AG09309 (cell line): ENCODE measurements around the gene GLCCI1.

Experiments
- DNase-seq: peaks from one replicate; pipeline ENCODE4 v3.0.0-alpha.2; 2010; ENCODE audit warnings: low read depth
- H3K4me3 ChIP-seq: 2 replicates; pipeline ENCODE4 v1.5.1; 2011; ENCODE audit warnings: mild to moderate bottlenecking, low read depth, low read length, moderate library complexity; ENCODE audit not compliant: control insufficient read depth
- TF ChIP-seq, protein P1 (sequence below): IDR thresholded peaks from 2 replicates; pipeline ENCODE4 v1.5.1; 2011; ENCODE audit warnings: mild to moderate bottlenecking, low read depth, low read length, inconsistent platforms; ENCODE audit not compliant: insufficient read depth, control insufficient read depth; ENCODE audit errors: missing control alignments

GLCCI1 gene

DNA sequence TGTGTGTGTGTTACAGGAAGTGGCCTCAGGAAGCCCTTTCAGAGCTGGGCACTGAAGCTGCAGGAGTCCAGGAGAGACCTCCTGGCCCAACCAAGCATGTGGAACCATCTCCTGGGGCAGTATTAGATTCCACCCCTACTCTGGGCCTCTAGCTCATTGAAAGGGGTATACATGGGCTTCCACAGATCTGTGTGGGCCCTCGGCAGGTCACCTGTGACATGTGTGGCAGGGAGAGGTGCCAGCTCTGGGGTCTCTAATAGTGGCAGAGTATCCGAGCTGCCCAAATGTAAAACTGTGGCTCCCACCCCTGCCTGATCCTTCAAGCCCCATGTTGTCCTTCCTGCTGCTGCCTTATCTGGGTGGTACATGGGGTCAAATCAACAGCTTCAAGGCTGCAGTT, 144.1 kb downstream of the GLCCI1 start:
- TF ChIP-seq, protein P1, sequence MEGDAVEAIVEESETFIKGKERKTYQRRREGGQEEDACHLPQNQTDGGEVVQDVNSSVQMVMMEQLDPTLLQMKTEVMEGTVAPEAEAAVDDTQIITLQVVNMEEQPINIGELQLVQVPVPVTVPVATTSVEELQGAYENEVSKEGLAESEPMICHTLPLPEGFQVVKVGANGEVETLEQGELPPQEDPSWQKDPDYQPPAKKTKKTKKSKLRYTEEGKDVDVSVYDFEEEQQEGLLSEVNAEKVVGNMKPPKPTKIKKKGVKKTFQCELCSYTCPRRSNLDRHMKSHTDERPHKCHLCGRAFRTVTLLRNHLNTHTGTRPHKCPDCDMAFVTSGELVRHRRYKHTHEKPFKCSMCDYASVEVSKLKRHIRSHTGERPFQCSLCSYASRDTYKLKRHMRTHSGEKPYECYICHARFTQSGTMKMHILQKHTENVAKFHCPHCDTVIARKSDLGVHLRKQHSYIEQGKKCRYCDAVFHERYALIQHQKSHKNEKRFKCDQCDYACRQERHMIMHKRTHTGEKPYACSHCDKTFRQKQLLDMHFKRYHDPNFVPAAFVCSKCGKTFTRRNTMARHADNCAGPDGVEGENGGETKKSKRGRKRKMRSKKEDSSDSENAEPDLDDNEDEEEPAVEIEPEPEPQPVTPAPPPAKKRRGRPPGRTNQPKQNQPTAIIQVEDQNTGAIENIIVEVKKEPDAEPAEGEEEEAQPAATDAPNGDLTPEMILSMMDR, result no peak
- H3K4me3 ChIP-seq, result no peak overlapping the region
- DNase-seq, result no peak

DNA sequence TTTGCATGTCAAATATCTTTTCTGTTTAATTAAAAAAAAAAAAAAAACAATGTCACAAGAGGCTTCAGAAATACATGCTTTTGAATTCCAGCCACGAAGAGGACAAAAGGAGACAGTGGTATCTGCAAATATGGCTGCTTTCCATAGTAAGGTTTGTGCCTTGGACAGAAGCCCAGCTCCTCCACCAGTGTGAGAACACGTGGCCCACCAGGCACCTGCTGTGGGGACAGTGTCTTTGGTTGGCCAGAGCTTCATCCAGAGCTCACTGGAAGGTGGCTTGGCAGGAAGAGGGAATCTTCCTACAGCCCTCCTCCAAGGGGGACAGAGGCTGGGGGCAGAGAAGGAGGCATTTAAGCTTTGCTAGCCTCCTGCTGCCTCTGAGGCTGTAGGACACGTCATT, 144.6 kb downstream of the GLCCI1 start:
- DNase-seq, result no peak
- no peak overlapping the region for H3K4me3 ChIP-seq
- TF ChIP-seq, protein P1, result no peak

DNA sequence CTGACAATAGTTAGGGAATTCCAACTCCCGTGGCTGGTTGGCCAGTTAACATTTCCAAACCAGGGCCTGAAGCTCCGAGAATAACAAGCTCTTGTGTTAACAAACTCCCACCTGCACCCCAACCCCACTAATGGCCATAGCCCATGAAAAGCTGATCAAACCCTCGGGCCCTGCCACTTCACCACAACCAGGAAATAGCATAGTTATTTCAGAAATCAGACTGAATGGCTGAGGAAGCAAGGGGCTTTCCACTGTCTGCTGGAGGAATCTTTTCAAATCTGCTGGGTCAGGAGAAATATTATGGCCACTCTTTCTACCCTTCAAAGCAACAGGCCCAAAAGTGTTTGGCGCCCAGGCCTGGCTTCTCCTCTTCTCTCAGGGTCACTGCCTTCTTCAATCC, 145.6 kb downstream of the GLCCI1 start:
- DNase-seq, result no peak
- TF ChIP-seq, protein P1, result no peak
- H3K4me3 ChIP-seq, result no peak overlapping the region

DNA sequence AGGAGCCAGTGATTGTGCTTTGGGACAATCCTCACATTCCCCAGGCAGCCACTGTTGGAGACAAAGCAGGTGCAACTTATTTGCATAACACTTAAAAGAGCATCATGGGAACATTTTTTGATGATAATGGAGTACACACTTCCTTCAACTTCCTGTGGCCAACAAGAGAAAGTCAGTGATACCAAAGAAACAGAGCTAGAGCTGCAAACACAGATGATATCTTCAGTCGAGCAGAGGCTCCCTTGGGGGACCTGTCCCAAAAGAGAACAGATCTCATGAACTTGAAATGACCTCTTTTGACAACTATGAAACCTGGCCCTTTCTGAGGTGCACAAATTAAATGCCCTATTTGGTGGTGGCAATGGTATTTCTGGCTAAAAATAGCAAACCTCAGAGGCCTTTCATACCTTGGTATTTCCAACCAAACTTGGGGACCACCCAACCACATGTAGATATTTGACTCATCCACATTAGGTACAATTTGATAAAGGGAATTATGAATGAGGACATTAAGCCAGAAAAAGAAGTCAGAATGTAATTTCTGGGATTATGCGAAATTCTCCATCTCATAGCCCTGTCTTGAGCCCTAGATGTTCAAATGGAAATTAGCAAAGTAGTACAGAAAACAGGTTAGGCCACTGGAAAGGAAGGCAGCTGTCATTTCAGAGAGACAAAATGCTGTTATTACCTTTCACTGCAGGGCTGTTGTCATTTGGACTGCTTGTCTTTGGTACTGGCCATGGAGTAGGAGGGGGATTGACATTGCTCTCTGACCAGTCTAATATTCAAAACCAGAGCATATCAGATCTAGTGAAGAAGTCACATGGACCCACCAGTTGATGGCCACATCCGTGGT, 147.2 kb downstream of the GLCCI1 start:
- TF ChIP-seq, protein P1, result no peak
- no peak overlapping the region for H3K4me3 ChIP-seq
- no peak for DNase-seq

DNA sequence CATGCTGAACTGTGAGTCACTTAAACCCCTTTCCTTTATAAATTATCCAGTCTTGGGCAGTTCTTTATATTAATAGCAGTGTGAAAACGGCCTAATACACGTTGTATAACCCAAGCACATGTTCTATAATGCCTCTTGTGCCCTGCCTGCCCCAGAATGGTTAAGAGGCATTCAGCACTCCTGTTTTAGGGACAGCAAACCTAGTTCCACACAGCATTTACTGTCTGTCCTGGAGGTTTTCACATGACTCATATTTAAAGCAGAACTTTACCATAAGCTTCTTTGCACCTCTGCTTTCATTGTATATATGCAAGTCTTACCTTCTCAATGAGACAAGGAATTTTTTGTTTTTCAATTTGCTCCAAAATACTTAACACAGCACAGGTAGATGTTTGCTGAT, 148.6 kb downstream of the GLCCI1 start:
- DNase-seq, result no peak
- no peak overlapping the region for H3K4me3 ChIP-seq
- TF ChIP-seq, protein P1, result no peak

DNA sequence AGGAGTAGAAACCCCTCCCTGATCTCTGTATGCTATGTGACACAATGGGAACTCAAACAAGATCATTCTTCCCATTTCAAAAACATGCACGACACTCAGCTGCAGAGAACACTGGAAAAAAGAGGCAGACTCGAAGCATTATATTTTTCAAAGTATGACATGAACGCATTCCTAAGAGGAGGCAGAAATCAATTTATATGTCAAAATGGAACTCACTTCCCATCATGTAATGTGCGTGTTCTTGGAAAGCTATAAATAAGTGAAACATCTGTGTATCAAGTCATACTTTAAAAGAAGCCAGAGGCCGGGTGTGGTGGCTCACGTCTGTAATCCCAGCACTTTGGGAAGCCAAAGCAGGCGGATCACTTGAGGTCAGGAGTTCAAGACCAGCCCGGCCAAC, 150.7 kb downstream of the GLCCI1 start:
- TF ChIP-seq, protein P1, result no peak
- DNase-seq, result no peak
- H3K4me3 ChIP-seq, result no peak overlapping the region

DNA sequence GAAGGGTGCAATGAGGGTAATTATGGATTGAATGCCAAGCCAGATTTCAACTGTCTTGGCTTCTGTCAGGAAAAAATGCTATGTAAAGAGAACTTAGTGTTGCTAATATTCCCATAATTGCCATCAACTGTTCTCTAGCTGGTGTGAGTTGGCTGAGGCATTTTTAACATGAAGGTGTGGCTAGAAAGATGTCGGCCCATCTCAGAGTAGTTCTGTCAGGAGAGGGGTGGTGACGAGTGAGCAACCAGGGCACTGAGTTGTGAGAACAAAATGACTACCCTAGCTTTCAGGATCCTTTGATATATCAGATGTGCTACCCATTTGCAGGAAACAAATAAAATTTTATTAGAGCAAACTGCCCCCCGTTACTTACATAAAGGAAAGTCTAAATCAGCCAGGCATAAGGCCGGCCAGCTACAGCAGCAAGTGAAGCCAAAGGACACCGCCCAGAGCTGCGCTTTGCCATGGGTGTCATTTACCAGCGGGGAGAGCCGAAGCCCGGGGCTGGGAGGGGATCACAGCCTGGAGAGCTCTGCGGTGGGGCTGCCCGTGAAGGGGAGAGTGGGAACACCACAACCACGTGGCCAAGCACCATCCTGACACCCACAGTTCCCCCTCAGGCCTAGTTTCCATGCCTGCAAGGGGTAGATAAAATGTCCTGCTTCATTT, 151.9 kb downstream of the GLCCI1 start:
- H3K4me3 ChIP-seq, result no peak overlapping the region
- TF ChIP-seq, protein P1, result no peak
- no peak for DNase-seq
